Gastrocnemius medialis (tissue), 4 donors: ENCODE results near the gene DQX1. TPM values are rescaled to one million over a fixed set of nuclear protein-coding genes. Genes with fewer than 3 reads are reported as not detected.

Experiments used
- ATAC-seq, 2 donors: fragments of 150-250 bp; one replicate each; pipeline ENCODE4 v1.9.1; 2016
- DNase-seq, 2 donors: peaks; one replicate each; pipeline ENCODE4 v3.0.0-alpha.2; 2019
- H3K27ac ChIP-seq, 4 donors: fragments of 200-600 bp; sonication (generic); 1 replicate in 1 of 4; 2 replicates in 3 of 4; pipeline ENCODE4 v1.5.1; 2016 to 2018; ENCODE audit warnings: mild to moderate bottlenecking in 2 of 4, moderate library complexity in 1 of 4
- H3K27me3 ChIP-seq, 3 donors: fragments of 200-600 bp; sonication (generic) in 2 of 3; 1 replicate in 1 of 3; 2 replicates in 2 of 3; pipeline versions ENCODE4 v1.5.1 to v1.6.0; 2016 to 2019; ENCODE audit warnings: mild to moderate bottlenecking in 1 of 3, moderate library complexity in 1 of 3
- H3K36me3 ChIP-seq, 2 donors: fragments of 200-600 bp; sonication (generic) in 1 of 2; one replicate each; pipeline ENCODE4 v1.5.1; 2017 to 2018
- H3K4me1 ChIP-seq, 2 donors: fragments of 200-600 bp; sonication (generic) in 1 of 2; one replicate each; pipeline ENCODE4 v1.5.1; 2016 to 2017; ENCODE audit warnings: mild to moderate bottlenecking in 2 of 2
- H3K4me3 ChIP-seq, 4 donors: fragments of 200-600 bp; sonication (generic) in 3 of 4; 1 replicate in 1 of 4; 2 replicates in 3 of 4; pipeline ENCODE4 v1.5.1; 2016 to 2019; ENCODE audit warnings: mild to moderate bottlenecking in 2 of 4
- H3K9me3 ChIP-seq, 3 donors: fragments of 200-600 bp; sonication (generic) in 2 of 3; 1 replicate in 1 of 3; 2 replicates in 2 of 3; pipeline ENCODE4 v1.5.1; 2016 to 2019
- POLR2A ChIP-seq, 2 donors: fragments of 450-650 bp; IDR thresholded peaks; one replicate each; pipeline ENCODE4 v1.6.1; 2017; ENCODE audit warnings: antibody characterized with exemption in 2 of 2, mild to moderate bottlenecking in 2 of 2, moderate library complexity in 2 of 2
- in situ Hi-C, 4 donors: fragments of 200-750 bp; cut with MboI; loops; one replicate each; pipeline versions ENCODE4 v1.15.0 to v1.8.0; 2017; ENCODE audit warnings: low sequenced_read_pairs in 4 of 4
- intact Hi-C: fragments of 100-400 bp; cut with DNase I; formaldehyde crosslinking; loops from one replicate; pipeline ENCODE4 v1.15.1; 2023; ENCODE audit warnings: low total_unique reads
- total RNA-seq, 4 donors: library from RNA; depleted of rRNA; stranded (reverse); fragments of >200 nt; gene quantifications; one replicate each; pipeline versions ENCODE4 v1.1.0 to v1.2.3, GENCODE V29; 2016
- TF ChIP-seq, protein P1 (sequence below), 5 experiments: fragments of 450-650 bp in 3 of 5; fragments of 200-600 bp in 2 of 5; sonication (generic) in 2 of 5; IDR thresholded peaks in 4 of 5; conservative IDR thresholded peaks in 1 of 5; 1 replicate in 4 of 5; 2 replicates in 1 of 5; pipeline ENCODE4 v1.5.1; 2016 to 2019; ENCODE audit warnings: antibody characterized with exemption in 5 of 5, mild to moderate bottlenecking in 3 of 5, moderate library complexity in 3 of 5

Gene DQX1
- total RNA-seq, 4 donors from 2014 or later = 0.24 TPM; not detected in 3

DNA sequence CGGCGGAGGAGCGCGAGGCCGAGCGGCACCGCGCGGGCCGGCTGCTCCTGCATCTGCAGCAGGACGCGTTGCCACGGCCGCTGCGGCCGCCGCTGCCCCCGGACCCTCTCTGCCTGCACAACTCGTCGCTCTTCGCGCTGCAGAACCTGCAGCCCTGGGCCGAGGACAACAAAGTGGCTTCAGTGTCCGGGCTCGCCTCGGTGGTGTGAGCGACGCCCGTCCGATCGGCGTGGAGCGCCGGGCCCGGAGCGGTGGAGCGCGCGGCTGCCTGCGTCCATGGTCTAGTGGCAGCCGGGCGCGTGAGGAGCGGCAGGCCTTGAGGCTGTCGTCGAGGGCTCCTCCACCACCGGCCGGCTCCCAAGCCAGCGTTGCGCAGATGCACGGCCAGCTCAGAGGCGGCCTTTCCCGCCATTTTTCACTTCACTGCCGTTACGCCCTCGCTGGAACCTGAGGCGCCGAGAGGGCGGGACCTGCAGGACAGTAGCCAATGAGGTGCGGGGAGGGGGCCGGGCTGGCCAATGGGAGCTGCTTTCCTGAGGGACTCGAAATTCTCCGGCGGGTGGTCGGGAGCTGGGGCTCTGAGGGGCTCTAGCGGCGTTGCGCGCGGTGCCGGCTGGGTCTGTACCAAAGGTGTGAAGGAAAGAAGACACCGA, 9.9 kb downstream of the DQX1 start:
- TF ChIP-seq POLR2A (IDR thresholded peaks at IDR 0.05) = no peak
- TF ChIP-seq, protein P1, sequence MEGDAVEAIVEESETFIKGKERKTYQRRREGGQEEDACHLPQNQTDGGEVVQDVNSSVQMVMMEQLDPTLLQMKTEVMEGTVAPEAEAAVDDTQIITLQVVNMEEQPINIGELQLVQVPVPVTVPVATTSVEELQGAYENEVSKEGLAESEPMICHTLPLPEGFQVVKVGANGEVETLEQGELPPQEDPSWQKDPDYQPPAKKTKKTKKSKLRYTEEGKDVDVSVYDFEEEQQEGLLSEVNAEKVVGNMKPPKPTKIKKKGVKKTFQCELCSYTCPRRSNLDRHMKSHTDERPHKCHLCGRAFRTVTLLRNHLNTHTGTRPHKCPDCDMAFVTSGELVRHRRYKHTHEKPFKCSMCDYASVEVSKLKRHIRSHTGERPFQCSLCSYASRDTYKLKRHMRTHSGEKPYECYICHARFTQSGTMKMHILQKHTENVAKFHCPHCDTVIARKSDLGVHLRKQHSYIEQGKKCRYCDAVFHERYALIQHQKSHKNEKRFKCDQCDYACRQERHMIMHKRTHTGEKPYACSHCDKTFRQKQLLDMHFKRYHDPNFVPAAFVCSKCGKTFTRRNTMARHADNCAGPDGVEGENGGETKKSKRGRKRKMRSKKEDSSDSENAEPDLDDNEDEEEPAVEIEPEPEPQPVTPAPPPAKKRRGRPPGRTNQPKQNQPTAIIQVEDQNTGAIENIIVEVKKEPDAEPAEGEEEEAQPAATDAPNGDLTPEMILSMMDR (IDR thresholded peaks at IDR 0.05 in 4 of 5, conservative IDR thresholded peaks at IDR 0.05 in 1 of 5) = no peak
- H3K27ac ChIP-seq = no peak overlapping the region
- peaks cover 86 to 99% (median 98%) of the 10 kb centered on the region in 3 donors for H3K27me3 ChIP-seq
- intact Hi-C loops = no loop called here
- no peaks in the 10 kb centered on the region for H3K36me3 ChIP-seq
- H3K9me3 ChIP-seq = no peaks in the 10 kb centered on the region
- in situ Hi-C loops = no loop called here
- peak overlapping the region; percentile 43 to 59 (median 45) for H3K4me3 ChIP-seq
- ATAC-seq (peak in 1 of 2 donors; percentile 61), DNase-seq (peak in 1 of 2 donors; percentile 47)
- H3K4me1 ChIP-seq = peaks cover 7 to 17% of the 10 kb centered on the region in 2 donors

GRCh38 chr2:74515271-74515980, 10.6 kb downstream of the DQX1 start:
- Histone ChIP-seq H3K9me3 (no peaks in the 10 kb centered on the region), H3K27me3 (peaks cover 90 to 100% (median 96%) of the 10 kb centered on the region in 3 donors)
- intact Hi-C loops = no loop called here

GRCh38 chr2:74514368-74515270, 11.4 kb downstream of the DQX1 start, which contains the start of gene TLX2:
TLX2 (plus strand) TSS chr2:74514450; CDS start chr2:74514807, 357 bp downstream.
- intact Hi-C loops = no loop called here
- H3K4me3 ChIP-seq = no peak within 1 kb of the TSS
- peaks cover 7 to 17% of the 10 kb centered on the region in 2 donors for H3K4me1 ChIP-seq
- ATAC-seq = no peak
- in situ Hi-C loops = no loop called here
- no peaks in the 10 kb centered on the region for H3K9me3 ChIP-seq
- peaks cover 88 to 100% (median 88%) of the 10 kb centered on the region in 3 donors for H3K27me3 ChIP-seq
- no peak for TF ChIP-seq POLR2A (IDR thresholded peaks at IDR 0.05)
- TF ChIP-seq, protein P1 (IDR thresholded peaks at IDR 0.05 in 4 of 5, conservative IDR thresholded peaks at IDR 0.05 in 1 of 5) = no peak
- no peak within 1 kb of the TSS for H3K27ac ChIP-seq
- DNase-seq = no peak
- H3K36me3 ChIP-seq = no peaks in the 10 kb centered on the region

More at GRCh38 chr2:74515271-74515980, 10.6 kb downstream of the DQX1 start:
- in situ Hi-C loops = no loop called here
- Histone ChIP-seq H3K27ac (no peak overlapping the region), H3K36me3 (no peaks in the 10 kb centered on the region), H3K4me1 (peaks cover 7 to 17% of the 10 kb centered on the region in 2 donors), H3K4me3 (peak overlapping the region; percentile 43 to 59 (median 45))
- TF ChIP-seq, protein P1 (IDR thresholded peaks at IDR 0.05 in 4 of 5, conservative IDR thresholded peaks at IDR 0.05 in 1 of 5) = no peak
- no peak for TF ChIP-seq POLR2A (IDR thresholded peaks at IDR 0.05)
- DNase-seq (no peak), ATAC-seq (no peak)

- Histone ChIP-seq H3K9me3 (no peaks in the 10 kb centered on the region), H3K27ac (no peak overlapping the region), H3K4me1 (peaks cover 7 to 17% of the 10 kb centered on the region in 2 donors), H3K36me3 (no peaks in the 10 kb centered on the region), H3K4me3 (no peak overlapping the region), H3K27me3 (peaks cover 79 to 93% (median 83%) of the 10 kb centered on the region in 3 donors)
- intact Hi-C loops = no loop called here
- DNase-seq (no peak), ATAC-seq (no peak)
- in situ Hi-C loops = no loop called here
- no peak for TF ChIP-seq POLR2A (IDR thresholded peaks at IDR 0.05)
- TF ChIP-seq, protein P1 (IDR thresholded peaks at IDR 0.05 in 4 of 5, conservative IDR thresholded peaks at IDR 0.05 in 1 of 5) = no peak
Observed at GRCh38 chr2:74513605-74514367, 12.2 kb downstream of the DQX1 start.
